Naive thymus-derived CD4-positive, alpha-beta T cell (primary cell): Measurements from ENCODE around the gene COL9A2. TPM values are rescaled to one million over a fixed set of nuclear protein-coding genes. Genes with fewer than 3 reads are reported as not detected.

Source experiments
- ATAC-seq: fragments of 150-1000 bp; cut with Tn5 transposase; 2 replicates; pipeline ENCODE4 v1.10.0; 2021; ENCODE audit warnings: mild to moderate bottlenecking, moderate library complexity
- CTCF ChIA-PET: fragments of 350-600 bp; sonication (Branson Sonifier 250); formaldehyde crosslinking; loops from one replicate; lab custom pipeline; 2021; ENCODE audit warnings: antibody characterized with exemption; lab: Charles Lee
- POLR2A ChIA-PET: fragments of 350-600 bp; sonication (Branson Sonifier 250); formaldehyde crosslinking; loops from one replicate; lab custom pipeline; 2021; ENCODE audit warnings: antibody characterized with exemption, inconsistent platforms; lab: Charles Lee
- DNase-seq, 9 donors: peaks; one replicate each; pipeline versions ENCODE4 v3.0.0 to v3.0.0-alpha.2; 2020 to 2022; ENCODE audit warnings: mixed read lengths in 1 of 9
- H3K27ac ChIP-seq: one replicate; pipeline ENCODE4 v1.7.0; 2013; ENCODE audit warnings: mild to moderate bottlenecking, low read depth, low read length, moderate library complexity
- H3K27me3 ChIP-seq, 2 donors: one replicate each; pipeline ENCODE4 v1.7.0; 2013; ENCODE audit warnings: low read length in 2 of 2, mild to moderate bottlenecking in 2 of 2, moderate library complexity in 2 of 2; ENCODE audit not compliant: control insufficient read depth in 2 of 2, insufficient read depth in 2 of 2
- H3K36me3 ChIP-seq, 3 experiments: 1 replicate in 2 of 3; 2 replicates in 1 of 3; pipeline ENCODE4 v1.7.0; 2013; ENCODE audit warnings: low read length in 3 of 3, mild to moderate bottlenecking in 3 of 3, moderate library complexity in 1 of 3; ENCODE audit not compliant: insufficient read depth in 3 of 3, control insufficient read depth in 2 of 3
- H3K4me1 ChIP-seq, 2 donors: one replicate each; pipeline ENCODE4 v1.7.0; 2013; ENCODE audit warnings: low read length in 2 of 2, mild to moderate bottlenecking in 2 of 2, moderate library complexity in 1 of 2; ENCODE audit not compliant: control insufficient read depth in 2 of 2, insufficient read depth in 2 of 2
- H3K4me3 ChIP-seq: 2 replicates; pipeline ENCODE4 v1.7.0; 2013; ENCODE audit warnings: mild to moderate bottlenecking, low read length
- H3K9me3 ChIP-seq, 3 experiments: 1 replicate in 2 of 3; 2 replicates in 1 of 3; pipeline ENCODE4 v1.7.0; 2013; ENCODE audit warnings: low read length in 3 of 3; ENCODE audit not compliant: control insufficient read depth in 2 of 3
- H3K27ac Mint-ChIP-seq, 9 donors: one replicate each; pipeline ENCODE4 v1.8.0; 2020 to 2022; ENCODE audit warnings: mixed read lengths in 9 of 9, mild to moderate bottlenecking in 8 of 9, moderate library complexity in 5 of 9, inconsistent platforms in 2 of 9
- H3K27me3 Mint-ChIP-seq, 5 donors: one replicate each; pipeline ENCODE4 v1.8.0; 2021 to 2022; ENCODE audit warnings: mixed read lengths in 5 of 5, mild to moderate bottlenecking in 1 of 5
- H3K36me3 Mint-ChIP-seq, 5 donors: one replicate each; pipeline ENCODE4 v1.8.0; 2020 to 2022; ENCODE audit warnings: mixed read lengths in 5 of 5, mild to moderate bottlenecking in 3 of 5, inconsistent platforms in 1 of 5
- H3K4me1 Mint-ChIP-seq, 7 donors: one replicate each; pipeline ENCODE4 v1.8.0; 2020 to 2022; ENCODE audit warnings: mixed read lengths in 7 of 7, mild to moderate bottlenecking in 3 of 7, inconsistent platforms in 1 of 7
- H3K4me3 Mint-ChIP-seq, 10 donors: one replicate each; pipeline ENCODE4 v1.8.0; 2020 to 2022; ENCODE audit warnings: mild to moderate bottlenecking in 10 of 10, mixed read lengths in 10 of 10, moderate library complexity in 6 of 10, inconsistent platforms in 2 of 10
- H3K9me3 Mint-ChIP-seq, 11 donors: one replicate each; pipeline ENCODE4 v1.8.0; 2020 to 2022; ENCODE audit warnings: mixed read lengths in 11 of 11, mild to moderate bottlenecking in 4 of 11, inconsistent platforms in 1 of 11, moderate library complexity in 1 of 11
- intact Hi-C, 2 donors: fragments of 100-400 bp; cut with micrococcal nuclease; formaldehyde crosslinking; loops; one replicate each; pipeline ENCODE4 v1.15.1; 2023
- polyA plus RNA-seq, 2 donors: library from polyadenylated mRNA; unstranded; fragments of 300-500 nt; fragmentation: Illumina TruSeq; gene quantifications; one replicate each; pipeline ENCODE4 v1.2.3, GENCODE V29; 2021
- total RNA-seq, 6 experiments: library from RNA in 5 of 6; stranded (reverse) in 5 of 6; gene quantifications; 1 replicate in 5 of 6; 2 replicates in 1 of 6; pipeline ENCODE4 v1.2.3 and lab custom pipeline; 2021 to 2026

The COL9A2 gene
- total RNA-seq, result 10 to 100 TPM in 1 of 5 experiments, 1 to 10 TPM in 3, under 1 TPM in 1; 0.97 to 14.6 (median 3.4) TPM
- polyA plus RNA-seq, result under 1 TPM; 0.43 to 0.55 TPM
- 8.7 reads per million, percentile 33 among the genes with 10 or more reads in this experiment for total RNA-seq (lab: John Stamatoyannopoulos, UW)

- peaks cover 0 to 1% (median 0%) of the 10 kb centered on the region in 11 donors for H3K9me3 Mint-ChIP-seq
- H3K9me3 ChIP-seq, result no peaks in the 10 kb centered on the region
- H3K27me3 ChIP-seq, result no peaks in the 10 kb centered on the region
- POLR2A ChIA-PET, result interaction anchor here (0.6 to 3.0 kb wide), 12 partner anchors 24 to 277 kb away, joined by 3 to 17 read pairs (median 4); partner anchors contain the start of genes CAP1 and SMAP2
- peak within 1 kb of the TSS; percentile 46 for H3K27ac ChIP-seq
- DNase-seq (peak; percentile 39 to 69 (median 54)), ATAC-seq (peak; percentile 65)
- peak within 1 kb of the TSS; percentile 84 to 95 (median 88) for H3K4me3 Mint-ChIP-seq
- peak within 1 kb of the TSS; percentile 73 for H3K4me3 ChIP-seq
- peaks cover 0 to 7% (median 0%) of the 10 kb centered on the region in 5 donors for H3K36me3 Mint-ChIP-seq
- H3K27me3 Mint-ChIP-seq, result peaks cover 7 to 36% (median 13%) of the 10 kb centered on the region in 5 donors
- peaks cover 8% of the 10 kb centered on the region in 2 donors for H3K4me1 ChIP-seq
- H3K36me3 ChIP-seq, result no peaks in the 10 kb centered on the region
- peaks cover 11 to 59% (median 33%) of the 10 kb centered on the region in 7 donors for H3K4me1 Mint-ChIP-seq
- H3K27ac Mint-ChIP-seq, result peak within 1 kb of the TSS in 8 of 9 donors; percentile 51 to 88 (median 68)
- intact Hi-C loops, result loop anchor here in 1 of 2 donors (1.0 to 5.0 kb wide), 2 partner anchors 71 to 163 kb away; no protein-coding TSS in a partner anchor
- CTCF ChIA-PET, result interaction anchor here (1.0 to 6.7 kb wide), 8 partner anchors 21 to 164 kb away, joined by 3 to 52 read pairs (median 10); no protein-coding TSS in a partner anchor
These were observed at the start of gene COL9A2 for GRCh38 chr1:40316595-40317393. TSS of gene COL9A2 (minus strand) at chr1:40317286. CDS start at chr1:40317197, 89 bp downstream.

GRCh38 chr1:40363721-40364120 lies 46.6 kb upstream of the COL9A2 start:
- Mint-ChIP-seq H3K4me1 (peaks cover 0 to 15% (median 8%) of the 10 kb centered on the region in 7 donors), H3K27me3 (peaks cover 0 to 4% (median 0%) of the 10 kb centered on the region in 5 donors), H3K27ac (no peak overlapping the region), H3K9me3 (peaks cover 0 to 14% (median 5%) of the 10 kb centered on the region in 11 donors), H3K36me3 (peaks cover 2 to 27% (median 6%) of the 10 kb centered on the region in 5 donors), H3K4me3 (no peak overlapping the region)
- intact Hi-C loops, result no loop called here
- POLR2A ChIA-PET, result interaction anchor here (0.6 to 1.5 kb wide), 2 partner anchors 18 to 101 kb away, joined by 3 read pairs; no protein-coding TSS in a partner anchor
- Histone ChIP-seq H3K36me3 (no peaks in the 10 kb centered on the region), H3K9me3 (no peaks in the 10 kb centered on the region), H3K4me3 (no peak overlapping the region), H3K27ac (no peak overlapping the region), H3K27me3 (no peaks in the 10 kb centered on the region), H3K4me1 (no peaks in the 10 kb centered on the region)
- no peak for DNase-seq
- CTCF ChIA-PET, result interaction anchor here (0.9 kb wide), 1 partner anchor 41 kb away, joined by 3 read pairs; no protein-coding TSS in a partner anchor
- peak; percentile 54 for ATAC-seq

- Histone ChIP-seq H3K4me1 (no peaks in the 10 kb centered on the region), H3K9me3 (no peaks in the 10 kb centered on the region), H3K27ac (no peak overlapping the region), H3K4me3 (no peak overlapping the region), H3K27me3 (no peaks in the 10 kb centered on the region), H3K36me3 (no peaks in the 10 kb centered on the region)
- ATAC-seq, result no peak
- ChIA-PET CTCF (no interaction called here), POLR2A (no interaction called here)
- Mint-ChIP-seq H3K4me1 (peaks cover 0 to 15% (median 8%) of the 10 kb centered on the region in 7 donors), H3K9me3 (peaks cover 0 to 18% (median 5%) of the 10 kb centered on the region in 11 donors), H3K27me3 (peaks cover 0 to 4% (median 0%) of the 10 kb centered on the region in 5 donors), H3K36me3 (peaks cover 3 to 29% (median 6%) of the 10 kb centered on the region in 5 donors), H3K27ac (no peak overlapping the region), H3K4me3 (no peak overlapping the region)
- DNase-seq, result no peak
- intact Hi-C loops, result no loop called here
These were observed 45.6 kb upstream of the COL9A2 start for GRCh38 chr1:40362699-40363098.

GRCh38 chr1:40362199-40362598 lies 45.1 kb upstream of the COL9A2 start:
- DNase-seq (no peak), ATAC-seq (no peak)
- H3K4me1 ChIP-seq, result no peaks in the 10 kb centered on the region
- ChIA-PET CTCF (no interaction called here), POLR2A (no interaction called here)
- H3K4me3 ChIP-seq, result no peak overlapping the region
- H3K36me3 ChIP-seq, result no peaks in the 10 kb centered on the region
- intact Hi-C loops, result no loop called here
- peaks cover 0 to 22% (median 5%) of the 10 kb centered on the region in 11 donors for H3K9me3 Mint-ChIP-seq
- no peak overlapping the region for H3K27ac Mint-ChIP-seq
- no peaks in the 10 kb centered on the region for H3K27me3 ChIP-seq
- H3K4me3 Mint-ChIP-seq, result no peak overlapping the region
- H3K9me3 ChIP-seq, result no peaks in the 10 kb centered on the region
- H3K4me1 Mint-ChIP-seq, result peaks cover 0 to 15% (median 8%) of the 10 kb centered on the region in 7 donors
- H3K27ac ChIP-seq, result no peak overlapping the region
- peaks cover 0 to 4% (median 0%) of the 10 kb centered on the region in 5 donors for H3K27me3 Mint-ChIP-seq
- peaks cover 3 to 33% (median 6%) of the 10 kb centered on the region in 5 donors for H3K36me3 Mint-ChIP-seq

- Histone ChIP-seq H3K4me3 (no peak overlapping the region), H3K27me3 (no peaks in the 10 kb centered on the region), H3K27ac (no peak overlapping the region), H3K36me3 (no peaks in the 10 kb centered on the region), H3K9me3 (no peaks in the 10 kb centered on the region), H3K4me1 (no peaks in the 10 kb centered on the region)
- no peak overlapping the region for H3K4me3 Mint-ChIP-seq
- intact Hi-C loops, result no loop called here
- no peak for DNase-seq
- H3K4me1 Mint-ChIP-seq, result peaks cover 0 to 15% (median 8%) of the 10 kb centered on the region in 7 donors
- POLR2A ChIA-PET, result interaction anchor here (1.2 kb wide), 1 partner anchor 20 kb away, joined by 3 read pairs; no protein-coding TSS in a partner anchor
- no peak for ATAC-seq
- peaks cover 0 to 22% (median 5%) of the 10 kb centered on the region in 11 donors for H3K9me3 Mint-ChIP-seq
- peaks cover 3 to 35% (median 6%) of the 10 kb centered on the region in 5 donors for H3K36me3 Mint-ChIP-seq
- H3K27me3 Mint-ChIP-seq, result peaks cover 0 to 4% (median 0%) of the 10 kb centered on the region in 5 donors
- H3K27ac Mint-ChIP-seq, result peak overlapping the region in 1 of 9 donors; percentile 72
- CTCF ChIA-PET, result no interaction called here
These were observed 44.6 kb upstream of the COL9A2 start for GRCh38 chr1:40361637-40362036.

- ATAC-seq (no peak), DNase-seq (no peak)
- Mint-ChIP-seq H3K27ac (no peak overlapping the region), H3K4me3 (no peak overlapping the region), H3K4me1 (peaks cover 0 to 15% (median 8%) of the 10 kb centered on the region in 7 donors), H3K36me3 (peaks cover 3 to 35% (median 6%) of the 10 kb centered on the region in 5 donors), H3K27me3 (peaks cover 0 to 4% (median 0%) of the 10 kb centered on the region in 5 donors), H3K9me3 (peaks cover 0 to 22% (median 5%) of the 10 kb centered on the region in 11 donors)
- H3K9me3 ChIP-seq, result no peaks in the 10 kb centered on the region
- intact Hi-C loops, result no loop called here
- no peak overlapping the region for H3K27ac ChIP-seq
- no peak overlapping the region for H3K4me3 ChIP-seq
- CTCF ChIA-PET, result no interaction called here
- POLR2A ChIA-PET, result interaction anchor here (1.2 kb wide), 1 partner anchor 20 kb away, joined by 3 read pairs; no protein-coding TSS in a partner anchor
- no peaks in the 10 kb centered on the region for H3K27me3 ChIP-seq
- no peaks in the 10 kb centered on the region for H3K36me3 ChIP-seq
- H3K4me1 ChIP-seq, result no peaks in the 10 kb centered on the region
These were observed 44.1 kb upstream of the COL9A2 start for GRCh38 chr1:40361201-40361600.
